ENCODE results near the gene PARD3.
"Not testable (repeated sequence)": the region's sequence is repeated elsewhere in the genome, so short reads cannot be mapped to it uniquely, and the experiment has no call there.

The PARD3 gene

GRCh38 chr10:34717429-34717828 lies 97.7 kb downstream of the PARD3 start:
- DNase-seq = no peak

GRCh38 chr10:34716958-34717357 lies 98.1 kb downstream of the PARD3 start:
- no peak for DNase-seq

GRCh38 chr10:34716234-34716633 lies 98.9 kb downstream of the PARD3 start:
- no peak for DNase-seq

GRCh38 chr10:34715511-34716187 lies 99.4 kb downstream of the PARD3 start:
- DNase-seq = no peak

- no peak for DNase-seq
These were observed 101.2 kb downstream of the PARD3 start for GRCh38 chr10:34713875-34714274.

- DNase-seq = no peak
These were observed 103.6 kb downstream of the PARD3 start for GRCh38 chr10:34711500-34711899.

- no peak for DNase-seq
These were observed 104.7 kb downstream of the PARD3 start for GRCh38 chr10:34710391-34710751.

- no peak for DNase-seq
These were observed 105.3 kb downstream of the PARD3 start for GRCh38 chr10:34709637-34710390.

- DNase-seq = no peak
These were observed 107.4 kb downstream of the PARD3 start for GRCh38 chr10:34707656-34708055.

GRCh38 chr10:34706992-34707391 lies 108.1 kb downstream of the PARD3 start:
- not testable (repeated sequence) for DNase-seq

GRCh38 chr10:34706147-34706546 lies 108.9 kb downstream of the PARD3 start:
- no peak for DNase-seq

GRCh38 chr10:34705563-34705962 lies 109.5 kb downstream of the PARD3 start:
- DNase-seq = no peak

- DNase-seq = no peak
These were observed 110.4 kb downstream of the PARD3 start for GRCh38 chr10:34704526-34705184.

- no peak for DNase-seq
These were observed 112.1 kb downstream of the PARD3 start for GRCh38 chr10:34702982-34703381.

GRCh38 chr10:34702093-34702937 lies 112.8 kb downstream of the PARD3 start:
- no peak for DNase-seq

- DNase-seq = no peak
These were observed 113.9 kb downstream of the PARD3 start for GRCh38 chr10:34701194-34701593.

GRCh38 chr10:34700752-34701151 lies 114.3 kb downstream of the PARD3 start:
- DNase-seq = not testable (repeated sequence)

- DNase-seq = no peak
These were observed 115.1 kb downstream of the PARD3 start for GRCh38 chr10:34699904-34700517.

- DNase-seq = no peak
These were observed 116.1 kb downstream of the PARD3 start for GRCh38 chr10:34698979-34699378.

GRCh38 chr10:34698248-34698831 lies 116.8 kb downstream of the PARD3 start:
- no peak for DNase-seq

Measured in hypothalamus (tissue), 51 donors.